Measurements from ENCODE around the gene NPBWR2. TPM values are rescaled to one million over a fixed set of nuclear protein-coding genes. Genes with fewer than 3 reads are reported as not detected.

Gene NPBWR2
- total and polyA plus RNA-seq, 9 of the 15 experiments (the other 6 are each of a cell fraction or from before 2014, with no cell fraction given) = not detected

- H3K36me3 ChIP-seq (ENCODE audit: control insufficient read depth, insufficient read depth, low read length) = peaks cover 8% of the 10 kb centered on the region; the same call in 1 of the 3 replicates
- ATAC-seq = no peak
- intact Hi-C loops (cut with micrococcal nuclease) = no loop called here
- H4K20me1 ChIP-seq (replicated peaks; ENCODE audit: control insufficient read depth, insufficient read depth, low read length) = no peaks in the 10 kb centered on the region
- no peaks in the 10 kb centered on the region for H3K9me3 ChIP-seq (replicated peaks; ENCODE audit: control insufficient read depth, insufficient read depth, low read depth, low read length)
- FAIRE-seq = no peak
- POLR2A ChIA-PET = interaction anchor here (0.9 to 1.5 kb wide), 3 partner anchors 8 to 14 kb away, joined by 3 to 4 read pairs (median 4); no protein-coding TSS in a partner anchor
- H3K9me1 ChIP-seq (ENCODE audit: control insufficient read depth, insufficient read depth, low read length) = no peaks in the 10 kb centered on the region
- CTCF ChIA-PET (ENCODE audit: low intra/inter-chr PET ratio) = no interaction called here
- no peak for DNase-seq (ENCODE audit: extremely low read depth in 1 of 4, low spot score in 3 of 4)
- no peak overlapping the region for H3K27ac ChIP-seq (ENCODE audit: extremely low read depth, low read depth, low read length)
- no peaks in the 10 kb centered on the region for H3K27me3 ChIP-seq (ENCODE audit: control insufficient read depth in 2 of 2, insufficient read depth in 2 of 2, low read length in 2 of 2)
- peaks cover 13 to 83% of the 10 kb centered on the region in 2 experiments; a peak in 4 of 5 replicates for H3K4me1 ChIP-seq (replicated peaks in 1 of 2; ENCODE audit: control insufficient read depth in 2 of 2, insufficient read depth in 2 of 2, low read length in 2 of 2)
- H3K4me2 ChIP-seq (ENCODE audit: insufficient read depth, low read length) = no peak overlapping the region
- peaks cover 10% of the 10 kb centered on the region; the same call in 2 of the 3 replicates for H3K79me2 ChIP-seq (ENCODE audit: control insufficient read depth, insufficient read depth, low read length)
- no peak overlapping the region for H3K4me3 ChIP-seq
- WGBS (ENCODE audit: insufficient coverage, low coverage, missing lambda C conversion rate) = 87% methylated on average over 18 of the region's 28 CpGs
- H2AFZ ChIP-seq (ENCODE audit: low read depth, low read length) = no peak overlapping the region
- BruUV-seq (replicated peaks) = no TSS peak
- in situ Hi-C loops (cut with MboI) = no loop called here
- peak overlapping the region in 1 of 2 experiments; percentile 68; a peak in 2 of 4 replicates for H3K9ac ChIP-seq (ENCODE audit: insufficient read depth in 1 of 2, low read depth in 2 of 2, low read length in 2 of 2)
- no peak for TF ChIP-seq ZNF12 (CRISPR knock-in tag; IDR thresholded peaks at IDR 0.05)
- no peak for TF ChIP-seq TBP (optimal IDR thresholded peaks at IDR 0.05; ENCODE audit: low read depth, low read length)
- no peak for TF ChIP-seq POLR3G (IDR thresholded peaks at IDR 0.05; ENCODE audit: extremely low read depth, insufficient read length, insufficient replicate concordance)
These were observed 33.1 kb downstream of the NPBWR2 start for GRCh38 chr20:64074184-64074789.

DNA sequence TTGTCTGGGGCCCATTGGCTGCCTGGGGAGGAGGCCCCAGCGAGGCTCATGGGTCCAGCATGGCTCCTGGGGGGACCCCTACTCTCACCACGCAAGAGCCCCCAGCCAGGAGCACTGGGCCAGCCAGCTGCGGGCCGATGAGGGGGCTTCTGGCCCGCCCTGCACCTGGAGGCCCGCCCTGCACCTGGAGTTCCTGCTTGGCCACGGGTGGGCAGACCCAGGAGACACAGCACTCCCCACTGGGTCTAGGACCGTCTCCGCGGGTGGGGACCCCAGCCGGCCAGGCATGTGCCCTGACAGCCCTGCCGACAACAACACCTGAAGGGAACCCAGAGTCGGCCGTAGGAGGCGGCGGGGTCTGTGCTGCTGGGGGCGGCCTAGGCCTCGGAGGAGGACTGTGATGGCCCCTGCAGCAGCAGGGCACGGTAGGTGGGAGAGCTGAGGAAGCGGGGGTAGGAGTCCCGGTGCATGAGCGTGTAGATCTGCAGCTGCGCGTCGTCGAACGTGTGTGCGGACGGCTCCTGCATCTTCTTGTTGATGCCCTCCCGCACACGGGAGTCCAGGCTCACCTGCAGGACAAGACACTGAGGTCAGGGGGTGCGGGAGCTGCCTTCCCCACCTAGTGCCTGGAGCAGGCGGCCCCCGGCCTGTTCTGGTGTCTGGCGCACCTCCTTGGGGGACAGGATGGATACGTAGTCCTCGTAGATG is 33.7 kb downstream of the NPBWR2 start:
- in situ Hi-C loops (cut with MboI) (no loop called here), intact Hi-C loops (cut with micrococcal nuclease) (no loop called here)
- no peak for ATAC-seq
- peak overlapping the region in 1 of 2 experiments; percentile 68; a peak in 2 of 4 replicates for H3K9ac ChIP-seq (ENCODE audit: insufficient read depth in 1 of 2, low read depth in 2 of 2, low read length in 2 of 2)
- no peak overlapping the region for H3K4me2 ChIP-seq (ENCODE audit: insufficient read depth, low read length)
- no peak for TF ChIP-seq ZNF224 (CRISPR knock-in tag; IDR thresholded peaks at IDR 0.05)
- peak; percentile 45 for TF ChIP-seq POLR2G (IDR thresholded peaks at IDR 0.05; ENCODE audit: low read depth, low read length)
- CTCF ChIA-PET (ENCODE audit: low intra/inter-chr PET ratio) = no interaction called here
- no peaks in the 10 kb centered on the region for H4K20me1 ChIP-seq (replicated peaks; ENCODE audit: control insufficient read depth, insufficient read depth, low read length)
- H3K4me3 ChIP-seq = no peak overlapping the region
- DNase-seq (ENCODE audit: extremely low read depth in 1 of 4, low spot score in 3 of 4) = no peak
- WGBS (ENCODE audit: insufficient coverage, low coverage, missing lambda C conversion rate) = 91% methylated on average over 27 of the region's 37 CpGs
- H3K79me2 ChIP-seq (ENCODE audit: control insufficient read depth, insufficient read depth, low read length) = peaks cover 4% of the 10 kb centered on the region; the same call in 2 of the 3 replicates
- no peak overlapping the region for H2AFZ ChIP-seq (ENCODE audit: low read depth, low read length)
- no peaks in the 10 kb centered on the region for H3K9me1 ChIP-seq (ENCODE audit: control insufficient read depth, insufficient read depth, low read length)
- H3K9me3 ChIP-seq (replicated peaks; ENCODE audit: control insufficient read depth, insufficient read depth, low read depth, low read length) = no peaks in the 10 kb centered on the region
- H3K36me3 ChIP-seq (ENCODE audit: control insufficient read depth, insufficient read depth, low read length) = peaks cover 8% of the 10 kb centered on the region; the same call in 1 of the 3 replicates
- BruUV-seq (replicated peaks) = no TSS peak
- POLR2A ChIA-PET = interaction anchor here (0.9 to 1.5 kb wide), 4 partner anchors 9 to 14 kb away, joined by 3 to 4 read pairs (median 4); partner anchors contain the start of gene LKAAEAR1
- peaks cover 10 to 83% of the 10 kb centered on the region in 2 experiments; a peak in 4 of 5 replicates for H3K4me1 ChIP-seq (replicated peaks in 1 of 2; ENCODE audit: control insufficient read depth in 2 of 2, insufficient read depth in 2 of 2, low read length in 2 of 2)
- H3K27me3 ChIP-seq (ENCODE audit: control insufficient read depth in 2 of 2, insufficient read depth in 2 of 2, low read length in 2 of 2) = no peaks in the 10 kb centered on the region
- no peak overlapping the region for H3K27ac ChIP-seq (ENCODE audit: extremely low read depth, low read depth, low read length)
- no peak for FAIRE-seq
